ENCODE data around the gene USPL1.

The USPL1 gene

GRCh38 chr13:30696278-30697176 lies 78.8 kb downstream of the USPL1 start:
- in situ Hi-C loops (cut with MboI; ENCODE audit: low sequenced_read_pairs), result no loop called here

DNA sequence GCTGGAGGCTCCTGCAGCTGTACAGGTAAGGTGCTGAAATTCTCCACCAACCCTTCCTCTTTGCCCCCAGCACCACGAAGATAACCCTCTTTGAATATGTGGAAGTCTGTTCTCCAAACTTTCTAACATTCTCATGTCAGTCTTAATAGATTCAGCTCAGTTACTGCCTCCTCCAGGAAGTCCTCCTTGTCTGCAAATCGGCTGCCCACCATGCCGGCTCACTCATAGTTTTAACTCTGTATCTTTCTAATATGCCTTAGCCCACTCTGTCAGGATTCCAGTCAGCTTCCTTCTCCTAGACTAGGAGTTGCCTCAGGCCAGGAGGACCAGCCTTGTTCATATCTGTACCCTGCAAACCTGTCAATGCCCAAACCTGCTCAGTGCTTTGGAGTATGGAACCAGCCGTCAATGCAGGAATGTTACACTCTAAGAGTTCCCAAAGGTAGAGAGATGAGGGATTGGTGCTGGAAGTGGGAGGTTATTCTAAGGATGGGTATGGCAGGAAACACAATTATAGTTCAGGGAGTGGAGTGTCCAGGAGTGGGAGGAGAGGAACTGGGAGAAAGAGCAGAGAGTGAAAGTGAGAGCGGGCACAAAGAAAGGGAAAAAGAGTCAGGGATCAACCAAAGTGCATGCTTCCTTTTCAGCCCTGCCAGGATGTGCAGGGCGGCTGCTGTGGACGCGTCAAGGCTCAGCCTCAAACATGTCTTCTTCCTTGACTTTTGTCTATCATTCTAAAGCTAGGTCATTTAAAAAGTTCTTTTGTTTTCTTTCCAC lies 79.6 kb downstream of the USPL1 start:
- in situ Hi-C loops (cut with MboI; ENCODE audit: low sequenced_read_pairs), result no loop called here

DNA sequence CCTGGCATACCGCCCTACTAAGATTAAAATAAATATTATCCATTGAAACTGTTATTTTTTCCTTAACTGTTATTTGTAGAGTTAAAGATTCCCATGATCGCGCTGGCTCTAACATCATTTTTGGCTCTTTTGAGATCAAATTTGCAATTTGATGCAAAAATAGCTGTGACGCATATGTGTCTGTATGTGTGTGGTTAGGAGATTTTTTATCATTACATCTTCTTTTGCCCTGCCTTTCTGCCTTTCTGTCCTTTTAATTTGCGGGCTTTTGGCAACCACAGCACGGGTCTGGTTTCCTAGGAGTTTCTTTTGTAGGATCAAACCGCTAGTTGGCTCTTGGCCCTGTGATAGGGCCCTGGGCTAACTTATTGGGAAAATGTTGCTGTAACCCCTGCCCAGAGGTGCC lies 80.3 kb downstream of the USPL1 start:
- in situ Hi-C loops (cut with MboI; ENCODE audit: low sequenced_read_pairs), result no loop called here

DNA sequence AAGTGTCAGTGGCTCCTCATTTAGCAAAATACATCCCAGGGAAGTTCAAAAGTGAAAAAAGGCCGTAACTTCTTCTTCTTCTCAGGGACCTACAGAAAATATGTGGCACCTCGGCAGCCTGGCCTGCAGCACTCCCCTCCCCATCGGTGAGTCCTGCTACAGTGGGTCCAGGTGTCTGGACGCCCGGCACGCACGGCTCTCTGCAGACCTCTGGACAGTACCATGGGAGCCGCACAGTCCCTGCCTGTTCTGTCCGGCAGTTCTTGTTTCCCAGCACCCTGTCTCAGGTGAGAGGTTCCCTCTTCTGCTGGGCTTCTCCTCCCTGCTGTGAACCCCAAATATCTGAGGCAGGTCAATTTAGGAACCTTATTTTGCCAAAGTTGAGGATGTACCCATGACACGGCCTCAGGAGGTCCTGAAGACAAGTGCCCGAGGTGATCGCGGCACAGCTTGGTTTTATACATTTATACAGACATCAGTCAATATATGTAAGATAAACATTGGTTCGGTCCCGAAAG lies 80.8 kb downstream of the USPL1 start:
- in situ Hi-C loops (cut with MboI; ENCODE audit: low sequenced_read_pairs), result no loop called here

- in situ Hi-C loops (cut with MboI; ENCODE audit: low sequenced_read_pairs), result no loop called here
Observed at GRCh38 chr13:30700364-30700763, 82.6 kb downstream of the USPL1 start.

DNA sequence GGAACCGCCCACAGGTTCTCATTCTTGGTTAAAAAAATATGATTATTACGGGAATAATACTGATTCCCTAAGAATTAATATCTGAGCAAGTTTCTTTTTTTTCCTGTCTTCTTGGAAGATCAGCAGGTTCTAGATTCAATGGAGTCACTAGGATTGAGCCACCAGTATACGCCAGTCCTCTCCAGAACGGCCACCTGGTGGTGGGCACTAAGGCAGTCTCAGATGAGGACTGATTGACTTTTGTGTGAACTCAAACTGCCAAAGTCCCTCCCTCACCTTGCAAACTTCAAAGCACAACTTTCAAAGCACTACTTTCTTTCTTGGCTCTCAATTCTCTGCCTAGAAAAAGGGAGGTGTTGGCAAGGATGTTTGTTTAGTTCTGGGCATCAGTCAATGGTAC lies 84.3 kb downstream of the USPL1 start:
- in situ Hi-C loops (cut with MboI; ENCODE audit: low sequenced_read_pairs), result no loop called here

- in situ Hi-C loops (cut with MboI; ENCODE audit: low sequenced_read_pairs), result no loop called here
Observed at GRCh38 chr13:30704596-30704995, 86.9 kb downstream of the USPL1 start.

DNA sequence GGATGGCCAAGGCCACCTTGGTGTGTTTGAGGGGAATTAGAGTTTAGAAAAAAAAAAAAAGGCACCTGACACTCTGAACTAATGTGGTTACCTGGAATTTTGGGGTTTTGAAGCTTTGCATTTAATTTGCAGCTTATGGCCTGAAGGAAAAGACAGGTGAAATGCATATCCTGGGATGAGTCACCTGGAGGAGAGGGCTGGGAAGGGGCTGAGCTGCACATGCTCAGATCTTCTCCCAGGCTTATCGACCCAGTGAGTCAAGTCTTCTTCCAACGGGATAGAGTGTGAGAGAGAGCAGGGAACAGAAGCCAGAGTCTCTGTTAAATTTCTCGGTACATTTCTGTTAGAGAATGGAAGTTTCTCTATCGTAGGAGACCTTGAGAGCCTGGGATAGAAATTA lies 88.0 kb downstream of the USPL1 start:
- in situ Hi-C loops (cut with MboI; ENCODE audit: low sequenced_read_pairs), result no loop called here

GRCh38 chr13:30708541-30708940 lies 90.8 kb downstream of the USPL1 start:
- in situ Hi-C loops (cut with MboI; ENCODE audit: low sequenced_read_pairs), result no loop called here
